ENCODE measurements around the gene CPSF4L. TPM values are rescaled to one million over a fixed set of nuclear protein-coding genes. Genes with fewer than 3 reads are reported as not detected.

Gene CPSF4L
- total RNA-seq, 1 experiment from 2014 or later = not detected

DNA sequence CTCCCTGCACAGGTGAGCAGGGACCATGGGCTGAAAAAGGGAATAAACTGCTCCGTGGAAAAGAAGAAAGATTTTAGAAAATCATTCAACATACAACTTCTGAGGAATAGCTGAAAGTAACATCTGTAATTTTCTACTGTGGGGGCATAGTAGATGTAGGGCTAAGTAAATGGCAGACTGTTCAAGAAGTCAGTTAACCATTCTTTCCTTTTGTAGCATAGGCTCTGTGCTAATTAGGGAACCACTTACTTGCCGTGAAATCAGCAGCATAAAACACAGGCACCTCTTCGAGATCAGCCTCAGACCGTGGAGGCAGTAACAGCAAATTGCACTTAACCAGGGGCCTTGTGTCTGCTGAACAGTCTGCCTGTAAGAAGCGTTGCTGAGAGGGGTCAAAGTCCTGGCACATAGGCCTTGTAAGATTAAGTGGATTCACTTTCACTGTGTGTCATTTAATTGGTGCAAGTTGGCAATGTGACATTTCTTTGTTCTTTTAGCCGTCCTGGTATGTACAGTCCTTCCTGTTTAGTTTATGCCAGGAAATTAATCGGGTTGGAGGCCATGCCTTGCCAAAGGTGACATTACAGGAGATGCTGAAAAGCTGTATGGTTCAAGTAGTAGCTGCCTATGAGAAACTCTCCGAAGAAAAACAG, 58.4 kb downstream of the CPSF4L start (continued):
- TF ChIP-seq, protein P1, sequence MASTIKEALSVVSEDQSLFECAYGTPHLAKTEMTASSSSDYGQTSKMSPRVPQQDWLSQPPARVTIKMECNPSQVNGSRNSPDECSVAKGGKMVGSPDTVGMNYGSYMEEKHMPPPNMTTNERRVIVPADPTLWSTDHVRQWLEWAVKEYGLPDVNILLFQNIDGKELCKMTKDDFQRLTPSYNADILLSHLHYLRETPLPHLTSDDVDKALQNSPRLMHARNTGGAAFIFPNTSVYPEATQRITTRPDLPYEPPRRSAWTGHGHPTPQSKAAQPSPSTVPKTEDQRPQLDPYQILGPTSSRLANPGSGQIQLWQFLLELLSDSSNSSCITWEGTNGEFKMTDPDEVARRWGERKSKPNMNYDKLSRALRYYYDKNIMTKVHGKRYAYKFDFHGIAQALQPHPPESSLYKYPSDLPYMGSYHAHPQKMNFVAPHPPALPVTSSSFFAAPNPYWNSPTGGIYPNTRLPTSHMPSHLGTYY (CRISPR knock-in tag; IDR thresholded peaks at IDR 0.05) = no peak

DNA sequence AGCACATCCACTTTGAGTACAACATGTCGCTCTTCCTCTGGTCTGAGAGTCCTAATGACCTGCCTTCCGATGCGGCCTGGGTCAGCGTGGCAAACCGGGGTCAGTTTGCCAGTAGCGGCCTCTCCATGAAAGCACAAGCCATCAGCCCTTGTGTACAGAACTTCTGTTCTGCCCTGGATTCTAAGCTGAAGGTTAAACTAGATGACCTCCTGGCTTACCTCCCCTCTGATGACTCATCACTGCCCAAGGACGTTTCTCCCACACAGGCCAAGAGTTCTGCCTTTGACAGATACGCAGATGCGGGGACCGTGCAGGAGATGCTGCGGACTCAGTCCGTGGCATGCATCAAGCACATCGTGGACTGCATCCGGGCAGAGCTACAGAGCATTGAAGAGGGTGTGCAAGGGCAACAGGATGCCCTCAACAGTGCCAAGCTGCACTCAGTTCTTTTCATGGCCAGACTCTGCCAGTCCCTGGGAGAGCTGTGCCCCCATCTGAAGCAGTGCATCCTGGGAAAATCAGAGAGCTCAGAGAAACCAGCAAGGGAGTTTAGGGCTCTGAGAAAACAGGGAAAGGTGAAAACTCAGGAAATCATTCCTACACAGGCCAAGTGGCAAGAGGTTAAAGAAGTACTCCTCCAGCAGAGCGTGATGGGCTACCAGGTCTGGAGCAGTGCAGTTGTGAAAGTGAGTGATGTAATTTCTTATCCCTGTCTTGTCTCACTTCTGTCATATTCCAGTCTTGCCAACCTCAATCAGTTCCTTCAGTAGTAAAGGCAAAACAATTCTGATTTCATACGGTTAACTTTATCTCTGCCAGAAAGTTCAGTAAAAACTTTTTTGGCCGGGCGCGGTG, 60.2 kb downstream of the CPSF4L start:
- Mint-ChIP-seq H3K9me3 (no peaks in the 10 kb centered on the region), H3K4me3 (no peak overlapping the region), H3K4me1 (no peaks in the 10 kb centered on the region), H3K27me3 (ENCODE audit: low read depth) (no peaks in the 10 kb centered on the region), H3K27ac (no peak overlapping the region), H3K36me3 (peaks cover 85% of the 10 kb centered on the region)
- TF ChIP-seq FOXJ3 (CRISPR knock-in tag; IDR thresholded peaks at IDR 0.05; ENCODE audit: borderline replicate concordance) (no peak), PRRX2 (CRISPR knock-in tag; IDR thresholded peaks at IDR 0.05) (no peak), GABPB1 (CRISPR knock-in tag; IDR thresholded peaks at IDR 0.05) (peak; percentile 65; the same call in 1 of the 2 replicates), ZNF138 (CRISPR knock-in tag; conservative IDR thresholded peaks at IDR 0.05) (no peak)
- POLR2A ChIA-PET = interaction anchor here (0.6 to 1.0 kb wide), 2 partner anchors 15 to 109 kb away, joined by 3 read pairs; no protein-coding TSS in a partner anchor
- no peak for DNase-seq (ENCODE audit: low spot score)
- ATAC-seq = no peak
- CTCF ChIA-PET = no interaction called here

DNA sequence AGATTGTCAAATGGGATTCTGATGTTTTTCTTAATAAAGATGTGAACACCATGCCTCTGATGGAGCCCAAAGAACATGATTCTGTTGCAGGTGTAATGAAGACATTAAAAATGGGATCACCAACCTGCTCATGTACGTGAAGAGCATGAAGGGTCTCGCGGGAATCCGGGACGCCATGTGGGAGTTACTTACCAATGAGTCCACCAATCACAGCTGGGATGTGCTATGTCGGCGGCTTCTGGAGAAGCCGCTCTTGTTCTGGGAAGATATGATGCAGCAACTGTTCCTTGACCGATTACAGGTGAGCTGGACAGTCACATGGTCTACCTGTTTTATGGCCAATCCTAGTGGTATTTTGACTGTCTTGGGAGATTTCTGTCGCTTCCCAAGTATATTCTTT, 61.2 kb downstream of the CPSF4L start:
- Mint-ChIP-seq H3K4me1 (peaks cover 2% of the 10 kb centered on the region; the same call in 1 of the 2 replicates), H3K9me3 (no peaks in the 10 kb centered on the region), H3K4me3 (no peak overlapping the region), H3K27ac (no peak overlapping the region), H3K27me3 (ENCODE audit: low read depth) (no peaks in the 10 kb centered on the region), H3K36me3 (peaks cover 78% of the 10 kb centered on the region)
- DNase-seq (ENCODE audit: low spot score) (no peak), ATAC-seq (no peak)
- ChIA-PET CTCF (no interaction called here), POLR2A (no interaction called here)
- TF ChIP-seq, protein P2, sequence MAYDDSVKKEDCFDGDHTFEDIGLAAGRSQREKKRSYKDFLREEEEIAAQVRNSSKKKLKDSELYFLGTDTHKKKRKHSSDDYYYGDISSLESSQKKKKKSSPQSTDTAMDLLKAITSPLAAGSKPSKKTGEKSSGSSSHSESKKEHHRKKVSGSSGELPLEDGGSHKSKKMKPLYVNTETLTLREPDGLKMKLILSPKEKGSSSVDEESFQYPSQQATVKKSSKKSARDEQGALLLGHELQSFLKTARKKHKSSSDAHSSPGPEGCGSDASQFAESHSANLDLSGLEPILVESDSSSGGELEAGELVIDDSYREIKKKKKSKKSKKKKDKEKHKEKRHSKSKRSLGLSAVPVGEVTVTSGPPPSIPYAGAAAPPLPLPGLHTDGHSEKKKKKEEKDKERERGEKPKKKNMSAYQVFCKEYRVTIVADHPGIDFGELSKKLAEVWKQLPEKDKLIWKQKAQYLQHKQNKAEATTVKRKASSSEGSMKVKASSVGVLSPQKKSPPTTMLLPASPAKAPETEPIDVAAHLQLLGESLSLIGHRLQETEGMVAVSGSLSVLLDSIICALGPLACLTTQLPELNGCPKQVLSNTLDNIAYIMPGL (CRISPR knock-in tag; IDR thresholded peaks at IDR 0.05) = no peak
- TF ChIP-seq KAT7 (CRISPR knock-in tag; IDR thresholded peaks at IDR 0.05; ENCODE audit: borderline replicate concordance) = no peak
- TF ChIP-seq, protein P3, sequence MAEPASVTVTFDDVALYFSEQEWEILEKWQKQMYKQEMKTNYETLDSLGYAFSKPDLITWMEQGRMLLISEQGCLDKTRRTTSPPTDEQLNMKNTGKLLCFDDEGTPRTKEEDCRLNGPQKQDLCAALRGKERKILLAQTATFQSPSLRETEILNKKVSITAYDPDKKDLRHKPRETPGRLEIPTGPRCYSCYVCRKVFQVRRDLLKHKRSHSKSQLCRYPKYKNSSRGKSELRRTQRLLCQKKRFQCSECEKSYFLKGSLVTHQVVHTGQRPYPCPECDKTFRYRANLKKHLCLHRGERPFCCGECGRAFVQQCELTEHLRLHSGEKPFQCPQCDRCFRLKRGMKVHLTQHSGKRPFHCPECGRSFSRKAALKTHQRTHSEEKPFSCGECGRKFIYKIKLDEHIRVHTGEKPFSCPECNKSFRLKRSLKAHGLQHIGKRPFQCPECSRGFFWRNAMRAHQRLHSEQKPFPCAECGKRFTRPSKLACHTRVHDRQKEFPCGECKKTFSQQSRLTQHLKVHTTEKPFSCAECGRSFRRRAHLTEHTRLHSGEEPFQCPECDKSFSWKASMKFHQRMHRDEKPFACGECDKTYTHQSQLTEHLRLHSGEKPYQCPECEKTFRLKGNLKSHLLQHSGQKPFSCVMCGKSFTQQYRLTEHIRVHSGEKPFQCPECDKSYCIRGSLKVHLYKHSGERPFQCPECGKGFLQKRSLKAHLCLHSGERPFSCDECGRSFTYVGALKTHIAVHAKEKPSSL (CRISPR knock-in tag; conservative IDR thresholded peaks at IDR 0.05) = no peak
- TF ChIP-seq ZNF317 (CRISPR knock-in tag; IDR thresholded peaks at IDR 0.05; ENCODE audit: borderline replicate concordance, low read depth) = no peak
- no peak for TF ChIP-seq TEAD1 (CRISPR knock-in tag; IDR thresholded peaks at IDR 0.05)
- TF ChIP-seq CBFB (CRISPR knock-in tag; IDR thresholded peaks at IDR 0.05; ENCODE audit: low read depth) = no peak
- TF ChIP-seq, protein P4, sequence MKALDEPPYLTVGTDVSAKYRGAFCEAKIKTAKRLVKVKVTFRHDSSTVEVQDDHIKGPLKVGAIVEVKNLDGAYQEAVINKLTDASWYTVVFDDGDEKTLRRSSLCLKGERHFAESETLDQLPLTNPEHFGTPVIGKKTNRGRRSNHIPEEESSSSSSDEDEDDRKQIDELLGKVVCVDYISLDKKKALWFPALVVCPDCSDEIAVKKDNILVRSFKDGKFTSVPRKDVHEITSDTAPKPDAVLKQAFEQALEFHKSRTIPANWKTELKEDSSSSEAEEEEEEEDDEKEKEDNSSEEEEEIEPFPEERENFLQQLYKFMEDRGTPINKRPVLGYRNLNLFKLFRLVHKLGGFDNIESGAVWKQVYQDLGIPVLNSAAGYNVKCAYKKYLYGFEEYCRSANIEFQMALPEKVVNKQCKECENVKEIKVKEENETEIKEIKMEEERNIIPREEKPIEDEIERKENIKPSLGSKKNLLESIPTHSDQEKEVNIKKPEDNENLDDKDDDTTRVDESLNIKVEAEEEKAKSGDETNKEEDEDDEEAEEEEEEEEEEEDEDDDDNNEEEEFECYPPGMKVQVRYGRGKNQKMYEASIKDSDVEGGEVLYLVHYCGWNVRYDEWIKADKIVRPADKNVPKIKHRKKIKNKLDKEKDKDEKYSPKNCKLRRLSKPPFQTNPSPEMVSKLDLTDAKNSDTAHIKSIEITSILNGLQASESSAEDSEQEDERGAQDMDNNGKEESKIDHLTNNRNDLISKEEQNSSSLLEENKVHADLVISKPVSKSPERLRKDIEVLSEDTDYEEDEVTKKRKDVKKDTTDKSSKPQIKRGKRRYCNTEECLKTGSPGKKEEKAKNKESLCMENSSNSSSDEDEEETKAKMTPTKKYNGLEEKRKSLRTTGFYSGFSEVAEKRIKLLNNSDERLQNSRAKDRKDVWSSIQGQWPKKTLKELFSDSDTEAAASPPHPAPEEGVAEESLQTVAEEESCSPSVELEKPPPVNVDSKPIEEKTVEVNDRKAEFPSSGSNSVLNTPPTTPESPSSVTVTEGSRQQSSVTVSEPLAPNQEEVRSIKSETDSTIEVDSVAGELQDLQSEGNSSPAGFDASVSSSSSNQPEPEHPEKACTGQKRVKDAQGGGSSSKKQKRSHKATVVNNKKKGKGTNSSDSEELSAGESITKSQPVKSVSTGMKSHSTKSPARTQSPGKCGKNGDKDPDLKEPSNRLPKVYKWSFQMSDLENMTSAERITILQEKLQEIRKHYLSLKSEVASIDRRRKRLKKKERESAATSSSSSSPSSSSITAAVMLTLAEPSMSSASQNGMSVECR (CRISPR knock-in tag; IDR thresholded peaks at IDR 0.05; ENCODE audit: borderline replicate concordance) = no peak
- TF ChIP-seq, protein P5, sequence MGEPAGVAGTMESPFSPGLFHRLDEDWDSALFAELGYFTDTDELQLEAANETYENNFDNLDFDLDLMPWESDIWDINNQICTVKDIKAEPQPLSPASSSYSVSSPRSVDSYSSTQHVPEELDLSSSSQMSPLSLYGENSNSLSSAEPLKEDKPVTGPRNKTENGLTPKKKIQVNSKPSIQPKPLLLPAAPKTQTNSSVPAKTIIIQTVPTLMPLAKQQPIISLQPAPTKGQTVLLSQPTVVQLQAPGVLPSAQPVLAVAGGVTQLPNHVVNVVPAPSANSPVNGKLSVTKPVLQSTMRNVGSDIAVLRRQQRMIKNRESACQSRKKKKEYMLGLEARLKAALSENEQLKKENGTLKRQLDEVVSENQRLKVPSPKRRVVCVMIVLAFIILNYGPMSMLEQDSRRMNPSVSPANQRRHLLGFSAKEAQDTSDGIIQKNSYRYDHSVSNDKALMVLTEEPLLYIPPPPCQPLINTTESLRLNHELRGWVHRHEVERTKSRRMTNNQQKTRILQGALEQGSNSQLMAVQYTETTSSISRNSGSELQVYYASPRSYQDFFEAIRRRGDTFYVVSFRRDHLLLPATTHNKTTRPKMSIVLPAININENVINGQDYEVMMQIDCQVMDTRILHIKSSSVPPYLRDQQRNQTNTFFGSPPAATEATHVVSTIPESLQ (CRISPR knock-in tag; IDR thresholded peaks at IDR 0.05) = no peak
- no peak for TF ChIP-seq NR2C2 (CRISPR knock-in tag; IDR thresholded peaks at IDR 0.05)
- TF ChIP-seq, protein P6, sequence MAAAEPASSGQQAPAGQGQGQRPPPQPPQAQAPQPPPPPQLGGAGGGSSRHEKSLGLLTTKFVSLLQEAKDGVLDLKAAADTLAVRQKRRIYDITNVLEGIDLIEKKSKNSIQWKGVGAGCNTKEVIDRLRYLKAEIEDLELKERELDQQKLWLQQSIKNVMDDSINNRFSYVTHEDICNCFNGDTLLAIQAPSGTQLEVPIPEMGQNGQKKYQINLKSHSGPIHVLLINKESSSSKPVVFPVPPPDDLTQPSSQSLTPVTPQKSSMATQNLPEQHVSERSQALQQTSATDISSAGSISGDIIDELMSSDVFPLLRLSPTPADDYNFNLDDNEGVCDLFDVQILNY (CRISPR knock-in tag; IDR thresholded peaks at IDR 0.05) = no peak
- TF ChIP-seq SOX15 (CRISPR knock-in tag; IDR thresholded peaks at IDR 0.05) = no peak
- TF ChIP-seq ZNF232 (CRISPR knock-in tag; IDR thresholded peaks at IDR 0.05) = no peak
- no peak for TF ChIP-seq ZNF138 (CRISPR knock-in tag; conservative IDR thresholded peaks at IDR 0.05)
- no peak for TF ChIP-seq GRHL2 (CRISPR knock-in tag; IDR thresholded peaks at IDR 0.05; ENCODE audit: insufficient replicate concordance, severe bottlenecking)

Measured in WTC11 (cell line).